NCI-H1092 treated with DMSO at 0.1 percent for 48 hours (cell line): Measurements from ENCODE around the gene RANBP1.
"Not testable (repeated sequence)": the region's sequence is repeated elsewhere in the genome, so short reads cannot be mapped to it uniquely, and the experiment has no call there.

ENCODE experiments used
- DNase-seq: peaks from one replicate; lab custom pipeline; 2025; lab: John Stamatoyannopoulos, UW

Gene RANBP1

DNA sequence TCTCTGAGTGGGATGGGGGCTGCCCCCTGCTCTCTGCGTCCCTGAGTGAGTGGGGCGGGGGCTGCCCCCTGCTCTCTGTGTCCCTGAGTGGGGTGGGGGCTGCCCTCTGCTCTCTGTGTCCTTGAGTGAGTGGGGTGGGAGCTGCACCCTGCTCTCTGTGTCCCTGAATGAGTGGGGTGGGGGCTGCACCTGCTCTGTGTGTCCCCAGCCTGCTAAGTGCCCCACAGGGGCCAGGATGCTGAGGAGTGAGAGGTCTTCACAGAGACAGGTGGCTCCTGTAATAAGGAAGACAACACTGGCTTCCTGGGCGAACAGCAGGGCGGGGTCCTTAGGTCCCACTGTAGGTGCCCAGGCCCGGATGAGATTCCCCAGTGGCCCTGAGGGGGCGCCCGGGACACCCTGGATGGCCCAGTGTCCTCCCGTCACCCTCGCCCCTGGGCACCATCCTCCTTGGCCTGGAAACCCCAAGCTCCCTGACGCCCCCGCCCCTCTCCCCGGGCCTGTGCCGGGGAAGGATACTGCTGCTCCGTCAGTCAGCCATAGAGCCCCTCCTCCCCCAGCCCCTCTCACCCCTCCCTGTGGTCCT lies 38.8 kb downstream of the RANBP1 start:
- no peak for DNase-seq

GRCh38 chr22:20155330-20156041 lies 39.6 kb downstream of the RANBP1 start:
- DNase-seq = peak; percentile 91

- no peak for DNase-seq
These were observed 40.1 kb downstream of the RANBP1 start for GRCh38 chr22:20156042-20156389.

DNA sequence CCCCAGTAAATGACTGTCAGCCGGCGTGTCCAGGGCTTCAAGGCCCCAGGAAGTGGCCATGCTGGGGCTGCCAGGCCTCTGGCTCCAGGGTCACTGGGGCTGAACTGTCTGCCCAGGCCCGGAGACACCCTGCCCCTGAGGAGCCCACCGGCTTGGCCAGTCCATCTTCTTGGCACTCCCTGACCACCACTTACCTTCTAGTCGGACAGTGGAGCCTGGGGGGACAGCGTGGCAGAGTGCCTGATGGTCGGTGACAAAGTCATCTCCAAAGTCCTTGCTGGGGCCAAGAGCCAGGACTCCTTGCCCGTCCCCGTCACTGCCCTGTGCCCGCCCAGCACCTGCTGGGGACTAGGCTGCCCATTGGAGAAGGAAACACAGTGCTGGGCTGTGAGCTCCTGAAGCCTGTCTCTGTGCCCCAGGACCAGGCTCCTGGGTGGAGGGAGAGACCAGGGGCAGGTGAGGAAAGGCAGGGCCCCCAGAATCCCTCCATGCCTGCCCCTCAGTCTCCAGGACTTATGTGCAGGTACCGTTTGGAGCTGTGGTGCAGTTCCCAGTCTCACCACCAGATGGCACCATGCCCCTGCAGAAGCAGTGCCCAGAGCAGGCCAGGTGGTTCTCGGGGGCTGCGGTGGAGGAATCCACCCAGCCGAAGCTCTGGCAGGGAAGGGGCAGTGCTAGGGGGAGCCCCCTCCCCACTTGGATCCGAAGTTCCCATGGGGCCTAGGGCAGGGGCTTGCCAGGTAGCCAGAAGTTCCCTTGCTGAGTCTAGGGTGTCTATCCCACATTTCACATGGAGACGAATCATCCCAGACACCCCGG lies 40.9 kb downstream of the RANBP1 start:
- DNase-seq = peak; percentile 63

DNA sequence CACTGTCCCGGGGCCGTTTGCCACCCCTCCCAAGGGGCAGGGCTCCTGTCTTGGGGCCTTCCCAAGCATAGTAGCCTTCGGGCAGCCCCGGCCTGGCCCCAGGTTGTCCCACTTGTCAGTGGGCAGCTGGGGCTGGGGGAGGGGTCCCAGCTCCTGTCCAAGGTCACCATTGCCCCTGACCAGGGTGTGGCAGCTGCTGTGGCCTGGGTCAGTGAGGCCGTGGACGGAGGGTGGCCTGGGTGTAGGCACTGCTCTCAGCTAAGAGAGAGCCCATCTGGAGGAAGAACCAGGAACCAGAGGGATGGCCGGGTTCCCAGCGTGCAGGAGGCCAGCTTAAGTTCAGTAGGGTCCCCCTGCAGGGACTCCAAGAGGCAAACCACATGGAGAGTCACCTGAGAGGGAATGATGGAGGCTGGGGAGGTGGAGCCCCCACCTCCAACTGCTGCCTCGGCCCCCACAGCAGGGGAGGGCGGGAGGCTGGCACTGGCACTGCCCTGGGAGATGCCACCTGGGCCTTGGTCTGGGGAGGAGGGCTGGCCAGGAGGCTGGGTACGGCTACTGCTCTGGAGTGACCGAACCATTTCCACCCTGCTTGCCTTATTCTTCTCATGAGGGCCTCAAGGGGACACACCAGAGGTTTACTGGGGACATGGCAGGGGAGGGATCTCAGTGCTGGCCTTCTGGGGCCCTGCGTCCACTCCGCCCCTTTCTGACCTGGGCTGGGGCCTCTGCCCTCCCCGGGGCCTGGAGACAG lies 41.7 kb downstream of the RANBP1 start:
- no peak for DNase-seq

DNA sequence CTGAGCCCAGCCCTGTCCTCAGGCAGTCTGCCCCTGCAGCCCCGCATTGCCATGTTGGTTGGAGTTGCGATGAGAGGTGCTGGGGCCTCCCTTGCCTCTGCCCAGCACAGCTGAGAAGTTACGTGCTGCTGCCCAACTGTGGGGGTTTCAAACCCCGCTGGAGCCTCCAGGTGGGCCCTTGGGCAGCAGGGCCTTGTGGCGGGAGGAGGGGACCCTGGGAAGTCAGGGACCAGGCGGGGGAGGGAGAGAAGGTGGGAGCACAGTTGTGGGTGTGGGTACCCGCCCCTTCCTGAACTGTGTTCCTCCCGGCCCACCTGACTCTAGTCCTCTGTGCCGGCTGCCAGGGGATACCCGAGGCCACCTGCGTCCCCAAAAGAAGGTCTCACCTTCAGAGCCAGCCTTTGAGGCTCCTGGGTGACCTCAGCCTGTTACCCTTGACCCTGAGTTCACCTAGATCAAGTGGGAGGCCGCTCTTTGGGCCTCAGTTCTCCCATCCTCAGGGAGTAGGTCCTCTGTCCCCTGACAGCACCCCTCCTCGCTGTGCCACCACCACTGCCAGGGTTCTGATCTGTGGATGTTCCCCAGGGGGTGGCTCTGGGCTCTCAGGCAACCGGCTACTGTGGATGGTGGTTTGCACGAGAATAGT lies 42.6 kb downstream of the RANBP1 start:
- no peak for DNase-seq

DNA sequence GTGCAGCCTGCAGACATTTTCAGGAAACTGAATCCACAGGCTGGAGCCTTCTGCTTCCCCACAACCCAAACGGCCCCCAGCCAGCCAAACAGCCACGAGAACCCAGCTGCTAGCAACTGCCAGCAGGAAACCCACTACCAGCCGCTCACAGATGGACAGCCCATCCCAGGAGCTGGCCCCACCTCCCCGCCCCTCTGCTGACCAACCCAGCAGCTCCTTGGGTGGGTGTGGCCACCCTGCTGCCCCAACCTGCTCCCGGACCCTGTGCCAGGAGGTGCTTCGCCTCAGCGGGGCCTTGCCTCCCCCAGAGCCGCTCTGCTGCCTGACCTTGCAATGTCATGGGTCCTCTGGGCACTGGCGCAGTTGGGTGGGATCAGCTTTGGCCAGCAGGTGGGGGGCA lies 43.2 kb downstream of the RANBP1 start:
- DNase-seq = no peak

GRCh38 chr22:20159531-20159930 lies 43.6 kb downstream of the RANBP1 start:
- not testable (repeated sequence) for DNase-seq

DNA sequence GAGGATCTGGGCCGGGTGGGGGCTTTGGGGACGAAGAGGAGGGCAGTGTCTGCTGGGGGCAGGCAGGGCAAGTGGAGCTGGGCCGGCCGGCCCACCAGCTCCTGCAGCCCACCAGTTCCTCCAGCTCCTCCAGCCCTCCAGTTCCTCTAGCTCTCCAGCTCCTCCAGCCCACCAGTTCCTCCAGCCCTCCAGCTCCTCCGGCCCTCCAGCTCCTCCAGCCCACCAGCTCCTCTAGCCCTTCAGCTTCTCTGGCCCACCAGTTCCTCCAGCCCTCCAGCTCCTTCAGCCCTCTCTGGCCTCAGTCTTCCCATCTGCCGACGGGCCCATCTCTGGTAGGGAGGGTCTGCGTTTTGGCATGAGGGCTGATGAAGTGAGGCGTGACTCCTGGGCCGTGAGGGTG lies 44.1 kb downstream of the RANBP1 start:
- no peak for DNase-seq

- DNase-seq = no peak
These were observed 49.0 kb downstream of the RANBP1 start for GRCh38 chr22:20164863-20165262.

- DNase-seq = no peak
These were observed 49.5 kb downstream of the RANBP1 start for GRCh38 chr22:20165421-20165820.

DNA sequence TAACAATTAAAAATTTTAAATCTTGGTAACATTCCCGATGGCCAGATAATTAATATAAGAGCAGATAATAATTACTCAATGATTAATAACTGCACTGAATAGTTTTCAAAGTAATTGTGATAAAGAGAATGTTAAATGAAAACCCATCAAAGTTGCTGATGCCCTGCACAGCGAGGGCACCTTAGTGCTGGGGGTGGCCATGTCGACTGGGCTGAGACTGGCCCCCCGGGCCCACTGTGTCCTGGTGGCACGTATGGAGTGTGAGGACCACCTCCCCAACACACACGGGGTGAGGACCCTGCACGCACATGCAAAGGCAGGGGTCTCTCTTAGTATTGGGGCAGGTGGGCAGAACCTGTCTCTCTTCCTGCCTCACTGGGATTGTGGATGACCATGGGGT lies 50.0 kb downstream of the RANBP1 start:
- DNase-seq = no peak

DNA sequence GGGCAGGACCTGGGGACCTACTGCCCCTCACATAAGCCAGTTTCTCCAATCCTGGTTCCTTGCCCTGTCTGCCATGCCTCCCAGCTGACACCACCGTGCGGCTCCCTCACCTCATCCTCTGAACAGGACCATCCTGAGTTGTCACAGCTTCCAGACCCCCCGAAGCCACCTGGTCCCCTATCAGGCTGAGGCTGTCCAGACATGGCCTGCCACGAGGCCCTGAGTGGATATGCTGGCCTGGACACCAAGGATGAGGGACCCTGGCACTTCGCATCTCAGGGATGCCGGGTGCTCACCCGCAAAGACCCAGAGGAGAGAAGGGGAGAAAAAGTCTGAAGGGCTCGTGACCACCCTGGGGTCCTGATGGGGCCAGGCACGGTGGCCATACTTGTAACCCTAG lies 50.8 kb downstream of the RANBP1 start:
- DNase-seq = no peak

- no peak for DNase-seq
These were observed 51.9 kb downstream of the RANBP1 start for GRCh38 chr22:20167643-20168322.

- no peak for DNase-seq
These were observed 53.4 kb downstream of the RANBP1 start for GRCh38 chr22:20169253-20169822.

DNA sequence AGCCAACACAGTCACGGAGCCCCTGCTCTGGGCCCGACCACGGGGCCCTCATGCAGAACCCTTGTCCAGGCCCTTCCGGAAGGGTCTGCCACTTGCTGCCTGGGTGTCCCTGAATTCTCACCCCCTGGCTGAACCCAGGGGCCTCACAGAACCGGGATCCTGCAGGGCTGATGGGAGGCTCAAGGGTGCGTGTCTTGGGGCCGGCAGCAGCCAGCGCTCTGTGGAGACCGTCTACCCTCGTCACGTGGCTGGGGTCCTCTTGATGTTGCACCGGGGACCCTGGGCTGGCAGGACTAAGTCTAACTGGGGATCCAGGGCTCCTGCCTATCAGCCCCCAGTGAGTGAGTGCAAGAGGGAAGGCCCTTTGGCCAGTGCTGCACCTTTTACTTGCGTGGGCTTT lies 54.3 kb downstream of the RANBP1 start:
- DNase-seq = no peak

GRCh38 chr22:20171288-20172140 lies 55.6 kb downstream of the RANBP1 start:
- DNase-seq = no peak

DNA sequence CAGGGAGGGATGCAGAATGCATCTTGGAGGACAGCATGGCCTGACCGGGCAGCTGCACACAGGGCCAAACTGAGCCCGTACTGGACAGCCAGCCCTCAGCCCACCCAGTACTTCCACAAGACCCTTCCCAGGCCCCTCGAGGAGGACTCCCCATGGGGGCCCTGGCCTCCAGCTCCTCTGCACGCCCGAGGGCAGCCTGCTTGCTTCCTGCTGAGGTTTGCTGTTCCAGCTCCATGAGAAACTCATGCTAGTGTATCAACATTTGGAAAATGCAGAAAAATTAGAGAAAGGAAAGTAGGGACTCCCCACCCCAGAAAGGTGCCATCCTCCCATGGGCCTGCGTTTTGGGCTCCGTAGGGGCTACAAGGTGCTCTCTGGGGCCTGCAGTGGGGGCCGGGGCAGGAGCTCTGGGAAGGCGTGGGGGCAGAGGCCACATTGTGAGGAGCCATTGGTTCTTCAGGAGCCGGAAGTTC lies 56.3 kb downstream of the RANBP1 start:
- no peak for DNase-seq

GRCh38 chr22:20173246-20173645 lies 57.3 kb downstream of the RANBP1 start:
- no peak for DNase-seq

GRCh38 chr22:20173772-20174171 lies 57.9 kb downstream of the RANBP1 start:
- peak; percentile 73 for DNase-seq
